Measurements from ENCODE around the gene ALPK1.

DNA sequence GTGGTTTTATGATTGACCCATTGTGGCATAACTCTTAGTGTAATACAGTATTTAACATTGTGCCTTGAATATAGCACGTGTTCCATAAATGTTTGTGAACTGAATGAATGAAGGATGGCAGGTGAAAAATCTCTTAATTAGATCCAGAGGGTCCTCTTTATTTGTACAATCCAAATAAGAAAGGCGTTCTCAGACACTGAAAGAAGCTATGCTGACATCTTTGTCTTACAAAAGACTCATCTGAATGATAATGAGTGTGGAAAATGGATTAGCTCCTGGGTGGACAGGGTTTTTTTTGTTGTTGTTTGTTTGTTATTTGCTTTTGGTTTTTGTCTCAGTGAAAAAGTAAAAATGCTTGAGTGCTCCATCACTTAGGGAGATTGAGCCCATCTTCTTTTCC, 156.2 kb downstream of the ALPK1 start:
- TF ChIP-seq, protein P1, sequence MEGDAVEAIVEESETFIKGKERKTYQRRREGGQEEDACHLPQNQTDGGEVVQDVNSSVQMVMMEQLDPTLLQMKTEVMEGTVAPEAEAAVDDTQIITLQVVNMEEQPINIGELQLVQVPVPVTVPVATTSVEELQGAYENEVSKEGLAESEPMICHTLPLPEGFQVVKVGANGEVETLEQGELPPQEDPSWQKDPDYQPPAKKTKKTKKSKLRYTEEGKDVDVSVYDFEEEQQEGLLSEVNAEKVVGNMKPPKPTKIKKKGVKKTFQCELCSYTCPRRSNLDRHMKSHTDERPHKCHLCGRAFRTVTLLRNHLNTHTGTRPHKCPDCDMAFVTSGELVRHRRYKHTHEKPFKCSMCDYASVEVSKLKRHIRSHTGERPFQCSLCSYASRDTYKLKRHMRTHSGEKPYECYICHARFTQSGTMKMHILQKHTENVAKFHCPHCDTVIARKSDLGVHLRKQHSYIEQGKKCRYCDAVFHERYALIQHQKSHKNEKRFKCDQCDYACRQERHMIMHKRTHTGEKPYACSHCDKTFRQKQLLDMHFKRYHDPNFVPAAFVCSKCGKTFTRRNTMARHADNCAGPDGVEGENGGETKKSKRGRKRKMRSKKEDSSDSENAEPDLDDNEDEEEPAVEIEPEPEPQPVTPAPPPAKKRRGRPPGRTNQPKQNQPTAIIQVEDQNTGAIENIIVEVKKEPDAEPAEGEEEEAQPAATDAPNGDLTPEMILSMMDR (IDR thresholded peaks at IDR 0.05), result no peak
- TF ChIP-seq POLR2A (IDR thresholded peaks at IDR 0.05), result no peak

Measured in tibial nerve (tissue), 3 donors.